Measurements from ENCODE around the gene ZKSCAN3.

Gene ZKSCAN3

DNA sequence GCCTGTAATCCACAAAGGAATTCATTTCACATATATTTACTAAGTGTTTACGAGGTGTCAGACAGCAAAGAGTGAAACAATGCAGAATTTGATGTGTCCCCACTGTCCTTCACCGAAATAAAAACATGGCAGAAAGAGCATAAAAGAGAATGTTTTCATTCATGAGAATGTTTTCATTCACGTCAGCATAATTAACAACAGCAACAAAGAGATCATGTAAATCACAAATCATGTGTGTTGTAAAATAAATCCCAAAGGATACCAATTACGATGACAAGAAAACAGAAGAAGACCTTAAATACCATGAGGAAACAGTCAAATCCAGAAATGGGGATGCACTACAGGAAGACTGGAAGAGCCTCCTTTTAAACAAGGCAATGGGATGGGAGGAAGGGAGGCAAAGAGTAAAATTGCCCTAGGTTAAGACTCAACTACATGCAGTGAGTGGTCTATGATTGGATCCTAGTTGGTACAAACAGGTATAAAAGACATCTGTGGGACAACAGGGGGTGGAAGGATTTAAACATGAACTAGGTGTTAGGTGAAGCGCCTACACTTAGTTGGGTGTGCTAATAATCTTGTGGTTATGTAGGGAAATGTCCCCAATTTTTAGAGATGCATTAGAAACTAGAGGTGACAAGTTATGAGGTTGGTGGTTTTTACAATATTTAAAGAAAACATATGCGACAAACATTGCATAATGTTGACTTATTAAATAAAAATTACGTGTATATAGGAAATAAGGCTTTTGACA lies 15.3 kb upstream of the ZKSCAN3 start:
- DNase-seq (ENCODE audit: low read depth in 2 of 2), result no peak
- H3K4me3 ChIP-seq (replicated peaks in 1 of 2; ENCODE audit: low read depth in 2 of 2, low read length in 2 of 2), result no peak overlapping the region
- TF ChIP-seq, protein P1, sequence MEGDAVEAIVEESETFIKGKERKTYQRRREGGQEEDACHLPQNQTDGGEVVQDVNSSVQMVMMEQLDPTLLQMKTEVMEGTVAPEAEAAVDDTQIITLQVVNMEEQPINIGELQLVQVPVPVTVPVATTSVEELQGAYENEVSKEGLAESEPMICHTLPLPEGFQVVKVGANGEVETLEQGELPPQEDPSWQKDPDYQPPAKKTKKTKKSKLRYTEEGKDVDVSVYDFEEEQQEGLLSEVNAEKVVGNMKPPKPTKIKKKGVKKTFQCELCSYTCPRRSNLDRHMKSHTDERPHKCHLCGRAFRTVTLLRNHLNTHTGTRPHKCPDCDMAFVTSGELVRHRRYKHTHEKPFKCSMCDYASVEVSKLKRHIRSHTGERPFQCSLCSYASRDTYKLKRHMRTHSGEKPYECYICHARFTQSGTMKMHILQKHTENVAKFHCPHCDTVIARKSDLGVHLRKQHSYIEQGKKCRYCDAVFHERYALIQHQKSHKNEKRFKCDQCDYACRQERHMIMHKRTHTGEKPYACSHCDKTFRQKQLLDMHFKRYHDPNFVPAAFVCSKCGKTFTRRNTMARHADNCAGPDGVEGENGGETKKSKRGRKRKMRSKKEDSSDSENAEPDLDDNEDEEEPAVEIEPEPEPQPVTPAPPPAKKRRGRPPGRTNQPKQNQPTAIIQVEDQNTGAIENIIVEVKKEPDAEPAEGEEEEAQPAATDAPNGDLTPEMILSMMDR (IDR thresholded peaks at IDR 0.05; ENCODE audit: low read depth, low read length), result no peak

DNA sequence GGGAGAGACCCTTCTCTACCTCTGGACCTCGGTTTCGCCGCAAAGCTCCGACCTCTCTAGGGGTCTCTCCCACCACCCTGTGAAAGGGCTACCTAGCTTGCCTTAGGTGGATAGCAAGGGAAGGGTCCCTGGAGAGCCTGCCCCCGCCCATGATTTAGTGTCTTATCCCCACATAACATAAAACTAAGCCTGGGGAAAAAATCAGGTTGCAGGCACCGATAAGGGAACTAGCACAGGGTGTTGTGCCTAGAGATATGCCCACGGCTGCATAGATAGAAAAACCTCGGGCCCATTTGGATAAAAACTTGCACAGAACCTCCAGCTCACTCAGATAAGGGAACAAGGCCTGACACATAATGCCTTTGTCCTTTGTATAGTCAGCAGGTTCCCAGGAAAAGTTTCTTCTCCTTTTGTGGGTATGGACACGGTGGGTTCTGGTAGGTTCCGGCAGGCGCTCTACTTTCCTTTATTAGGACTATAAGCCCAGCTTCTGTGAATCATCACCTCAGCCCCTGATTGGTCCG lies 14.6 kb upstream of the ZKSCAN3 start:
- no peak for DNase-seq (ENCODE audit: low read depth in 2 of 2)
- H3K4me3 ChIP-seq (replicated peaks in 1 of 2; ENCODE audit: low read depth in 2 of 2, low read length in 2 of 2), result peak overlapping the region; percentile 43 to 69
- TF ChIP-seq, protein P1 (IDR thresholded peaks at IDR 0.05; ENCODE audit: low read depth, low read length), result no peak

DNA sequence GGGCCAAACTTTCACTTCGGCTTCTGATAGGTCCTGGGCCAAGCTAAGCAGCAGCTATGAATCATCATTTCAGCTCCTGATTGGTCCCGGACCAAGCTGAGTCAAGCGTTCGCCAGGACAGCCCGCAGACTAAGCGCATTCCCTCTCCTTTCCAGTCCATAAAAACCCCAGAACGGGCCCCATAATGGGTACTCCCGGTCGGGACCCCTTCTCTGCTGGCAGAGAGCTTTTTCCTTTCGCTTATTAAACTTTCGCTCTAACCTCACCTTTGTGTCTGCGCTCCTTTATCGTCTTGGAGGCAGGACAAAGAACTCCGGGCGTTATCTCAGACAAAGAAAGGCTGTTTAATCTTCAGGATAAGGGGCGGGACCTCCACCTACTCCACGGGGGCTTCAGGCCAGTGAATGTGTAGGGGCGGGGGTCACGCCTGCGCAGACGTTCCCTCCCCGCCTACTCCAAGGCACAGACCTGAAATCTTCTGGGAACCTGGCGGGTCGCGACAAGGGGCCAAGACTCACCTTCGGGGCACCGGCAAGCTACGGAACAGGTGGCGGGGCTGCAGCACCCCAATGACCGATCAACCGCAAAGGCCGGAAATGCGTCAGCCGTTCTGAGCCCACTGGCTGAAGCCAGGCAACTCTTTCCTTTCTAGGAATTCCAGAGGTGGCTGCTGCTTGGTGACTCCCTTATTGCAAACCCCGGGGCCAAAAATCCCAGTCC lies 14.0 kb upstream of the ZKSCAN3 start, which contains the start of gene ZSCAN31:
Gene ZSCAN31 (minus strand): TSS at position 585 of the 720 bp plus-strand sequence. CDS start 6,465 bp downstream, outside the sequence.
- peak; percentile 98 to 99 for DNase-seq (ENCODE audit: low read depth in 2 of 2)
- H3K4me3 ChIP-seq (replicated peaks in 1 of 2; ENCODE audit: low read depth in 2 of 2, low read length in 2 of 2), result peak within 1 kb of the TSS; percentile 68 to 69
- TF ChIP-seq, protein P1 (IDR thresholded peaks at IDR 0.05; ENCODE audit: low read depth, low read length), result no peak

DNA sequence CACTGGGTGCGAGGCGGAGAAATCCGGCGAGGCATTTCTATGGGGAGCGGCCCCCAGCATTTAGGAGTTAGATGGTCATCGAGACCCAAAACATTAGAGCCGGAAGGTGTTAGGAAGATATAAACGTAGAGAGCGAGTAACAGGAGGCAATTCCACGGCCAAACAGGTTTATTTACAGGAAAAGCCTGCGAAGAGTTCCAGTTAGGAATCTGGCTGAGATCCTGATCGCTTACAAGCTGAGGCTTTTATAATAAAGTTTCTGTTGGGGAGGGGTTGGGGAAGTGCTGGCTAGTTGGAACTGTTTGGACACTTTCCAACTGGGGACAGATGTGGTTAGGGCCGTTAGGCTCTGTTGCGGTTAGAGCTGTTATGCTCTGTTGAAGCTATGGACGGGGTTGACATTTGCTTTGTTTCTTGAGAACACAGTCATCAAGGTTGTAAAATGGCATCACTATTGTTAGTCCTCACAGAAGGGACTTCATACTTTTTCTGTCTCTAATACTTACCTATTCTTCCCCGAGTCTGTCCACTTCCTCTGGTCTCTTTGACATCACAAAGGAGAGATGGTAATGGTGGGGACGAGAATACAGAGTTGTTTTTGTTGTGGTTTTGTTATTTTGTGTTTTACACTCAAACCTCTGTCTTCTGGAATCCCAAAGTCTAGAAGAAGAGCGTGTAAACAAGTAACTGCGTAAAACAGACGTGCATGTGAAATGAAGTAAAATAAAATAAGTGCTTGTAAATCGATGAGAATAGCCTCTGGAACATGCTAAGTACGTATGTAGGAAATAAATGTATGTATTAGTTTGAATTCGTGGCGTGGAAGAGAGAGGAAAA lies 13.2 kb upstream of the ZKSCAN3 start:
- TF ChIP-seq, protein P1 (IDR thresholded peaks at IDR 0.05; ENCODE audit: low read depth, low read length), result no peak
- DNase-seq (ENCODE audit: low read depth in 2 of 2), result peak; percentile 35 to 43
- H3K4me3 ChIP-seq (replicated peaks in 1 of 2; ENCODE audit: low read depth in 2 of 2, low read length in 2 of 2), result peak overlapping the region; percentile 68 to 69

DNA sequence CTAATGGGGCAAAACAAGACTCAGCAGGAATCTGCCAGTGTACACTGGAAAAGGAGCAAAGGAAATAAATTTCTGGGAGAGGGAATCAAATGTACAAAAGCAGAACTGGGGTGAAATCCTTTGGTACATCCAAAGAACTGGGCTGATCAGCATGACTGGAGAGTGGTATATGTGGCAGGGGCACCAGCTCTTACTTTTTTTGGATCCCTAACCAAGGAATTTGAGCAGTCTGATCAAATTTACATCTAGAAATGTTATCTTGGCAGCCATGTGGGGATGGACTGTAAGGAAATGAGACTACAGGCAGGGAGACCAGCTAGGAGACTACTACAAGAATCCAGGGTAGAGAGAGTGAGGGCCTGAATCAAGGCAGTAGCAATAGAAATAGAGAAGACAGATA lies 12.6 kb upstream of the ZKSCAN3 start:
- TF ChIP-seq, protein P1 (IDR thresholded peaks at IDR 0.05; ENCODE audit: low read depth, low read length), result no peak
- no peak for DNase-seq (ENCODE audit: low read depth in 2 of 2)
- H3K4me3 ChIP-seq (replicated peaks in 1 of 2; ENCODE audit: low read depth in 2 of 2, low read length in 2 of 2), result no peak overlapping the region

All from cardiac fibroblast (primary cell).